Measurements from ENCODE around the gene CHSY3. TPM values are rescaled to one million over a fixed set of nuclear protein-coding genes. Genes with fewer than 3 reads are reported as not detected.

Gene CHSY3
- total RNA-seq, 2 donors from 2014 or later = not detected

DNA sequence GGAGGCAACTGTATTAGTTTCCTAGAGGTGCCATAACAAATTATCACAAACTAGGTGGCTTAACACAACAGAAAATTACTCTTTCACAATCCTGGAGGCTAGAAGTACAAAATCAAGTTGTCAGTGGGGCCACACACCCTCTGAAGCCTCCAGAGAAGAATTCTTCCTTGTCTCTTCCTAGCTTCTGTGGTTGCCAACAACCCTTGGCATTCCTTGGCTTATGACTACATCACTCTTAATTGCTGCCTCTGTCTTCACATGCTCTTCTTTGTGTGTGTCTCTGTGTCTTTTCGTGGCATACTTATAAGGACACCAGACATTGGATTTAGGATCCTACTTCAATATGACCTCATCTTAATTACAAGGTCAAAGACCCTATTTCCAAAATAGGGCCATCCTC, 327.5 kb downstream of the CHSY3 start:
- no peak for DNase-seq (ENCODE audit: low spot score in 2 of 2)
- no peak for ATAC-seq
- no peak overlapping the region for H3K27ac Mint-ChIP-seq

GRCh38 chr5:130234816-130235215, 330.6 kb downstream of the CHSY3 start:
- no peak overlapping the region for H3K27ac Mint-ChIP-seq
- DNase-seq (ENCODE audit: low spot score in 2 of 2) = no peak
- no peak for ATAC-seq
- H3K36me3 Mint-ChIP-seq = no peaks in the 10 kb centered on the region
- H3K9me3 Mint-ChIP-seq = peaks cover 3 to 4% of the 10 kb centered on the region in 2 donors

More for the DNA sequence above, 327.5 kb downstream of the CHSY3 start:
- H3K9me3 Mint-ChIP-seq = peaks cover 3 to 4% of the 10 kb centered on the region in 2 donors
- no peaks in the 10 kb centered on the region for H3K36me3 Mint-ChIP-seq

Other genes with a start within 250 kb of the CHSY3 start
- not detected for gene MINAR2, start 156.4 kb upstream of the CHSY3 start, total RNA-seq

All from activated naive CD4-positive, alpha-beta T cell treated with anti-CD3 and anti-CD28 coated beads, Interleukin-2, amount 50 U/mL, for 72 hours (primary cell).